Coronary artery (tissue), 2 donors: Measurements from ENCODE around the gene CIROP.
A peak's percentile ranks its signal among the peaks of the same experiment; 100 is the strongest.

Experiments
- DNase-seq: peaks from one replicate; pipeline ENCODE4 v3.0.0-alpha.2; 2017; ENCODE audit warnings: low spot score
- H3K27ac ChIP-seq, 2 donors: fragments of 200-600 bp; sonication (generic); one replicate each; pipeline ENCODE4 v1.5.1; 2016 to 2019
- H3K4me3 ChIP-seq: fragments of 200-600 bp; sonication (generic); 2 replicates; pipeline ENCODE4 v1.5.1; 2016; ENCODE audit warnings: mild to moderate bottlenecking, moderate library complexity
- CTCF ChIP-seq: fragments of 200-600 bp; sonication (generic); IDR thresholded peaks from one replicate; pipeline ENCODE4 v1.5.1; 2019; ENCODE audit warnings: antibody characterized with exemption

The CIROP gene

DNA sequence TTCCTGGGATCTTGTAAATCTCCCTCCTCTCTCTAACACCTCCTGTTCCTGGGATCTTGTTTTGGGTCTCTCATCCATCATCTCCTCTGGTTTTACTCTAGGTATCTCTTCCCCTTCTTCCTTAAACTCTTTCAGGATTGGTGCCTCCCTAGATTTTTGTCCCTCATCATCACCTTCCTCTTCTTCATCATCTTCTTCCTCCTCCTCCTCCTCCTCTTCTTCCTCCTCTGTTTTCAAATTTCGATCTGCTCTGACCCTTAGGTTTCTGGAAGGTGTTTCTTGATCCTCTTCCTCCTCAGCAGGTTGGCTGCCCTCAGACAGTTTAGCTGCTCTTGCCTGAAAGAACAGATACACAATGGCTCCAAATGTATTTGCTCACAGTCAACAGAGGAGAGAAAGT is 24.3 kb downstream of the CIROP start:
- no peak for DNase-seq
- TF ChIP-seq CTCF: no peak
- H3K27ac ChIP-seq: no peak overlapping the region

DNA sequence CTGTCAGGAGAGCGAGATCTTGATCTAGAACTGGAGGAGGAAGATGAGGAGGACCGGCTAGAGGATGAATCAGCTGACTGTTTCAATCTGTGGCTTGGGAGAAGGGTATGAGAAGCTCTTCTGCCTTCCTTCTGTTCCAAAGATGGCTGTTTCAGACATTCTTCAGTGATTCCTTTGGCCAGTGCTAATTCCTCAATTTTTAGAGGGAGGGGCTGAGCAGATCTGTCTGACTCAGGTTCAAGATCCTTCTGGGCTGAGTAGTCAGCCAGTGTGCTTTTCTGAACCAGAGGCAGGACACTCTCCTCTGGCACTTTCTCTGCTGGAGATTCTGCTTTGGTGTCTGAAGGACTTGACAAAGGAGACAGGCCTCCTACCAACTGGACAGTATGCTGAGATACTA is 25.1 kb downstream of the CIROP start:
- no peak for TF ChIP-seq CTCF
- H3K27ac ChIP-seq: peak overlapping the region in 1 of 2 donors; percentile 75
- no peak for DNase-seq
- no peak overlapping the region for H3K4me3 ChIP-seq

More for the DNA sequence above, 24.3 kb downstream of the CIROP start:
- H3K4me3 ChIP-seq: no peak overlapping the region

GRCh38 chr14:23078692-23079116 is 26.1 kb downstream of the CIROP start:
- DNase-seq: peak; percentile 84
- TF ChIP-seq CTCF: no peak
- peak overlapping the region; percentile 2 to 75 for H3K27ac ChIP-seq
- no peak overlapping the region for H3K4me3 ChIP-seq

GRCh38 chr14:23077962-23078361 is 26.8 kb downstream of the CIROP start:
- Histone ChIP-seq H3K4me3 (no peak overlapping the region), H3K27ac (peak overlapping the region; percentile 2 to 75)
- no peak for TF ChIP-seq CTCF
- no peak for DNase-seq

DNA sequence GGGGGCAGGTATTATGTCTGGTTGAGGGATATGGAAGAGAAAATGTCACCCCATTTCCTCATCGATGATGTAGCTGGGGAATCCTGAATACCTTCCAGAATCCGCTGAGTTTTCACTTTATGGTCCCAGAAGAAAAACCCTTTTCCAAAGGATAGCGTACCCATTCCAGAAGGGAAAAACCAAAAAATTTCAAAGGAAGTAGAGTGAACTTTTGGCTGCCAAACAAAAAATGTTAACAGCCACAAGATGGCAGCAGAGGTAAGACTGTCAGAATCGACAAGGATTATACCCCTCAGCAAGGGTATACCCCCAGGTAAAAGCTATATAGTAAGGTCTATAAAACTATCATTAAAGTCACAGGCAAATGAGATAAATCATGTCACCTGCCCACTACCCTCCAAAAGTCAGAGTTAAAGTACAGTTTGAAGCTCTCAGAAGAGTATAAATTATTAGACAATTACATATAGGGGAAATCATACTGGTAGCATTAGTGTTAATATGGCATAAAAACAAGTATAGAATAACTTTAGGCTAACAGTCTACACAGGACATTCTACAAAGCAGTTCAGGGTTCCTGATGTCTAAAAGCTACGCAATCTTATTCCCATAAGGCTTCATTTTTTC is 27.9 kb downstream of the CIROP start:
- Histone ChIP-seq H3K4me3 (no peak overlapping the region), H3K27ac (peak overlapping the region in 1 of 2 donors; percentile 3)
- peak; percentile 45 for TF ChIP-seq CTCF
- DNase-seq: no peak

DNA sequence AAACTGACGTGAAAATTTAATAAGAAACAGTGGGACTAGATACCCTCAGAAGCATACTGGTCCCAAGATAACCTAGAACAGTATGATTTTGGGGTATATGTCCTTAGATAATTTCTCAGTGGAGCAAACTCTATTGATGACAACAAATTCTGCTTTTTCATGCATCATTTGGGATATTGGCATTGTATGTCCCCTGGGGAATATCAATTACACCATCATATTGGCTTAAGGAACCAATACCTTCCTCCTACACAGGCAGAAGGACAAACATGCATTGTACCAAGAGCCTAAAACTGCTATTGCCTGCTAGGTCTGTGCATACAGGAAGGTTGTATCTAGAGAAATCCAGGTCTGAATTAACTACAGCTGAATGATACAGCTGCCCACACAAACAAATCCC is 29.9 kb downstream of the CIROP start:
- DNase-seq: no peak
- TF ChIP-seq CTCF: no peak
- no peak overlapping the region for H3K27ac ChIP-seq
- no peak overlapping the region for H3K4me3 ChIP-seq

DNA sequence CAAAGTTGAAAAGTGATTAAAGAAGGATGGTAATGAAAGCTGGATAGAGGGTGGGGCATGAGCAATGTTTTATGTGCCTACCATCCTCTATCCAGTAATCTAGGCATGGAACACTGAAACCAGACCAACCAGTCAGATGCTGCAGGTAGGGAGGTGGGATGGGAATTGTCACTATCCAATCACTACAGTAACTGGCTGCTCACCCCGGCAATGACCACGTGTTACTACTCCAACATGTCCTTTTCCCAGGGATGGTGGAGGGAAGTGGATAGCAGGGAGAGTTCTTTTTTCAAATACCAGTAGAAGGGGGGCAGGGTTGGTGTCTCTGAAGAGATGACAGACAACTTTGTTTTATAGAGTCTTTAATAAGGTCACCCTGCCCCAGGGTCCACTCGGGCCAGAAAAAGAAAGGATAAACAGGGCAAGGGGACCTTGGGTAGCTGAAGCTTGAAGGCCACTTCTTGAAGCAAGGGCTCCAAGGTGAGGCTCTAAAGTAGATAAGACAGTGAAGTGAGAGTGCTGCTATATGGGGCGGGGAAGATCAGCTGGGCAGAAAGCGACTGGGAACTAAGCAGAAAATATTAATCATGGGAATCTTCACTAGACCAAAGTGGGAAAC is 32.8 kb downstream of the CIROP start:
- no peak for TF ChIP-seq CTCF
- DNase-seq: no peak
- H3K27ac ChIP-seq: peak overlapping the region; percentile 67 to 89
- peak overlapping the region; percentile 88 for H3K4me3 ChIP-seq
